Colonic mucosa (tissue), 4 donors: Measurements from ENCODE around the gene LDLRAD3. TPM values are rescaled to one million over a fixed set of nuclear protein-coding genes. Genes with fewer than 3 reads are reported as not detected.
A peak's percentile ranks its signal among the peaks of the same experiment; 100 is the strongest.

ENCODE experiments used
- DNase-seq: peaks from one replicate; pipeline ENCODE4 v3.0.0-alpha.2; 2020
- H3K27ac ChIP-seq: fragments of 200-600 bp; one replicate; pipeline ENCODE4 v1.8.0; 2021
- H3K27me3 ChIP-seq: fragments of 200-600 bp; one replicate; pipeline ENCODE4 v1.8.0; 2021
- H3K36me3 ChIP-seq: fragments of 200-600 bp; one replicate; pipeline ENCODE4 v1.8.0; 2021
- H3K4me1 ChIP-seq: fragments of 200-600 bp; one replicate; pipeline ENCODE4 v1.8.0; 2021; ENCODE audit warnings: mild to moderate bottlenecking
- H3K4me3 ChIP-seq: fragments of 200-600 bp; one replicate; pipeline ENCODE4 v1.8.0; 2021
- H3K9ac ChIP-seq, 2 donors: one replicate each; pipeline ENCODE4 v1.7.0; 2013; ENCODE audit warnings: control low read depth in 2 of 2, low read depth in 2 of 2, low read length in 2 of 2
- H3K9me3 ChIP-seq: fragments of 200-600 bp; one replicate; pipeline ENCODE4 v1.8.0; 2021
- intact Hi-C: fragments of 100-400 bp; cut with DNase I; formaldehyde crosslinking; loops from one replicate; pipeline ENCODE4 v1.14.1; 2022
- total RNA-seq, 2 donors: library from RNA; stranded (reverse); fragmentation: NEBNext Ultra II Directional in 1 of 2; extraction: Animal tissue kit (Norgen Biotek cat#: 25700) in 1 of 2; gene quantifications; one replicate each; pipeline ENCODE4 v1.2.1, GENCODE V29; 2021
- TF ChIP-seq, protein P1 (sequence below): fragments of 200-600 bp; IDR thresholded peaks from one replicate; pipeline ENCODE4 v1.8.0; 2022; ENCODE audit warnings: antibody characterized with exemption, mild to moderate bottlenecking
- donor health status: healthy.
- donor health status: DM: no; HTN: no; CAD: no.
- donor health status: DM: no; HTN: no; CAD: no.

LDLRAD3 gene
- total RNA-seq, 2 donors from 2014 or later, result 1.9 to 2.9 TPM

DNA sequence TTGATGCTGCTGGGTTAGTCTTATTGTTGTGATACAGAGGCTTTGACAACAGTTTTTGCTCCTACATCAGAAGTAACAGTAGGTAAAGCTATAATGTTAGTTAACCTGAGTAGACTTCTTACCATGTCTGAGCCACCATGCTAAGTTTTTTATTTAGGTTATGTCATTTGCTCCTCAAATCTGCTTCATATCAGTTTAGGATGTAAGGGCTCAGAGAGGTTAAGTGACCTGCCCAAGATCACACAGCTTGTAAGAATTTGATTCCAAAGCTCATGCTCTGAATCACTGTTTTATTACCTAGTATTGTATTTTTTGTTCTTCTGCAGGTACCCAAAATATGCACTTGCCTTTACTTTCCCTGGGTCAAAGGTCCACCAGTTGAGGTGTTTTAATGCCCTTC is 183.7 kb downstream of the LDLRAD3 start:
- Histone ChIP-seq H3K4me3 (no peak overlapping the region), H3K4me1 (no peaks in the 10 kb centered on the region), H3K27ac (no peak overlapping the region), H3K9ac (no peak overlapping the region), H3K36me3 (no peaks in the 10 kb centered on the region), H3K9me3 (no peaks in the 10 kb centered on the region), H3K27me3 (no peaks in the 10 kb centered on the region)
- no peak for DNase-seq
- TF ChIP-seq, protein P1, sequence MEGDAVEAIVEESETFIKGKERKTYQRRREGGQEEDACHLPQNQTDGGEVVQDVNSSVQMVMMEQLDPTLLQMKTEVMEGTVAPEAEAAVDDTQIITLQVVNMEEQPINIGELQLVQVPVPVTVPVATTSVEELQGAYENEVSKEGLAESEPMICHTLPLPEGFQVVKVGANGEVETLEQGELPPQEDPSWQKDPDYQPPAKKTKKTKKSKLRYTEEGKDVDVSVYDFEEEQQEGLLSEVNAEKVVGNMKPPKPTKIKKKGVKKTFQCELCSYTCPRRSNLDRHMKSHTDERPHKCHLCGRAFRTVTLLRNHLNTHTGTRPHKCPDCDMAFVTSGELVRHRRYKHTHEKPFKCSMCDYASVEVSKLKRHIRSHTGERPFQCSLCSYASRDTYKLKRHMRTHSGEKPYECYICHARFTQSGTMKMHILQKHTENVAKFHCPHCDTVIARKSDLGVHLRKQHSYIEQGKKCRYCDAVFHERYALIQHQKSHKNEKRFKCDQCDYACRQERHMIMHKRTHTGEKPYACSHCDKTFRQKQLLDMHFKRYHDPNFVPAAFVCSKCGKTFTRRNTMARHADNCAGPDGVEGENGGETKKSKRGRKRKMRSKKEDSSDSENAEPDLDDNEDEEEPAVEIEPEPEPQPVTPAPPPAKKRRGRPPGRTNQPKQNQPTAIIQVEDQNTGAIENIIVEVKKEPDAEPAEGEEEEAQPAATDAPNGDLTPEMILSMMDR, result no peak
- intact Hi-C loops, result no loop called here

- no peak overlapping the region for H3K4me3 ChIP-seq
- H3K9me3 ChIP-seq, result no peaks in the 10 kb centered on the region
- H3K27ac ChIP-seq, result no peak overlapping the region
- no peaks in the 10 kb centered on the region for H3K27me3 ChIP-seq
- intact Hi-C loops, result loop anchor here (10.0 kb wide), 2 partner anchors 305 to 515 kb away; partner anchors contain the start of gene FJX1
- no peak for DNase-seq
- no peaks in the 10 kb centered on the region for H3K4me1 ChIP-seq
- no peak overlapping the region for H3K9ac ChIP-seq
- TF ChIP-seq, protein P1, result no peak
- no peaks in the 10 kb centered on the region for H3K36me3 ChIP-seq
Observed at GRCh38 chr11:36129955-36130354, 186.1 kb downstream of the LDLRAD3 start.

- TF ChIP-seq, protein P1, result no peak
- H3K27me3 ChIP-seq, result no peaks in the 10 kb centered on the region
- H3K9ac ChIP-seq, result no peak overlapping the region
- no peaks in the 10 kb centered on the region for H3K9me3 ChIP-seq
- intact Hi-C loops, result loop anchor here (10.0 kb wide), 2 partner anchors 306 to 516 kb away; partner anchors contain the start of gene FJX1
- no peak for DNase-seq
- no peak overlapping the region for H3K4me3 ChIP-seq
- H3K27ac ChIP-seq, result no peak overlapping the region
- H3K36me3 ChIP-seq, result no peaks in the 10 kb centered on the region
- H3K4me1 ChIP-seq, result no peaks in the 10 kb centered on the region
Observed at GRCh38 chr11:36130401-36130800, 186.5 kb downstream of the LDLRAD3 start.

- Histone ChIP-seq H3K27me3 (no peaks in the 10 kb centered on the region), H3K9ac (no peak overlapping the region), H3K9me3 (no peaks in the 10 kb centered on the region), H3K36me3 (no peaks in the 10 kb centered on the region), H3K27ac (no peak overlapping the region), H3K4me1 (no peaks in the 10 kb centered on the region), H3K4me3 (no peak overlapping the region)
- intact Hi-C loops, result loop anchor here (10.0 kb wide), 2 partner anchors 307 to 517 kb away; partner anchors contain the start of gene FJX1
- DNase-seq, result peak; percentile 27
- TF ChIP-seq, protein P1, result no peak
Observed at GRCh38 chr11:36131721-36132397, 188.0 kb downstream of the LDLRAD3 start.

DNA sequence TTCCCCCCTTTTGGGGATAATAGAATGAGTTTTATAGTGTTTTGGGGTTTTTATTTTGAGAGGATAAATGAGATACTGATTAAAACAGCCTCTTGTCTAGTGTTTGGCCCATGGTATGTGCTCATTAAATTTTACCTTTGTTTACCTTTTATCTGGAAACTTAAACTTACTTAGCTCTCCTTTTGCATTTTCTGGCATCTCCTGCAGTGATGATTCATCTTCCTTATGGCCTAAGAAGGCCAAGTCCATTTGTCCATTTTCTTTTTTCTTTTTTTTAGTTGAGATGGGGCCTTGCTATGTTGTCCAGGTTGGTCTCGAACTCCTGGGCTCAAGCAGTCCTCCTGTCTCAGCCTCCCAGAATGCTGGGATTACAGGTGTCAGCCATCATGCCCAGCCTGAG is 189.1 kb downstream of the LDLRAD3 start:
- TF ChIP-seq, protein P1, result no peak
- DNase-seq, result no peak
- Histone ChIP-seq H3K36me3 (no peaks in the 10 kb centered on the region), H3K27ac (no peak overlapping the region), H3K4me3 (no peak overlapping the region), H3K9ac (no peak overlapping the region), H3K4me1 (no peaks in the 10 kb centered on the region), H3K27me3 (no peaks in the 10 kb centered on the region), H3K9me3 (no peaks in the 10 kb centered on the region)
- intact Hi-C loops, result loop anchor here (10.0 kb wide), 2 partner anchors 308 to 518 kb away; partner anchors contain the start of gene FJX1
